Measurements from ENCODE around the gene TSPYL4.

- TF ChIP-seq CTCF (IDR thresholded peaks at IDR 0.05; ENCODE audit: low read depth, low read length) (no peak), EZH2phosphoT487 (IDR thresholded peaks at IDR 0.05; ENCODE audit: low read depth) (no peak)
These were observed 9.5 kb upstream of the TSPYL4 start for GRCh38 chr6:116263353-116263752.
